Prostate gland (tissue), 2 donors: ENCODE measurements around the gene A2ML1. TPM values are rescaled to one million over a fixed set of nuclear protein-coding genes. Genes with fewer than 3 reads are reported as not detected.

Source experiments
- DNase-seq: peaks from one replicate; pipeline ENCODE4 v3.0.0-alpha.2; 2019; ENCODE audit warnings: low spot score
- H3K27ac ChIP-seq, 2 donors: fragments of 200-600 bp; sonication (generic); 2 replicates each; pipeline ENCODE4 v1.5.1; 2017 to 2019
- H3K27me3 ChIP-seq: fragments of 200-600 bp; sonication (generic); replicated peaks from 2 replicates; pipeline ENCODE4 v1.5.1; 2019; ENCODE audit not compliant: insufficient read depth
- H3K36me3 ChIP-seq, 2 donors: fragments of 200-600 bp; sonication (generic); 1 replicate in 1 of 2; 2 replicates in 1 of 2; pipeline versions ENCODE4 v1.5.1 to v1.8.1; 2017 to 2019
- H3K4me1 ChIP-seq: fragments of 200-600 bp; sonication (generic); replicated peaks from 2 replicates; pipeline ENCODE4 v1.5.1; 2019
- H3K4me3 ChIP-seq, 2 donors: fragments of 200-600 bp; sonication (generic); 2 replicates each; pipeline ENCODE4 v1.5.1; 2017 to 2019
- H3K9me3 ChIP-seq: fragments of 200-600 bp; sonication (generic); 2 replicates; pipeline ENCODE4 v1.5.1; 2017
- CTCF ChIP-seq, 4 experiments: fragments of 200-600 bp in 2 of 4; fragments of 450-650 bp in 2 of 4; sonication (generic) in 2 of 4; IDR thresholded peaks; 1 replicate in 3 of 4; 2 replicates in 1 of 4; pipeline ENCODE4 v1.5.1; 2016 to 2019; ENCODE audit warnings: antibody characterized with exemption in 4 of 4, mild to moderate bottlenecking in 2 of 4, moderate library complexity in 2 of 4
- POLR2A ChIP-seq: fragments of 450-650 bp; IDR thresholded peaks from one replicate; pipeline ENCODE4 v1.6.1; 2016; ENCODE audit warnings: antibody characterized with exemption, mild to moderate bottlenecking
- POLR2AphosphoS5 ChIP-seq: sonication (generic); formaldehyde crosslinking; IDR thresholded peaks from one replicate; pipeline ENCODE4 v1.6.1; 2017; ENCODE audit warnings: antibody characterized with exemption
- WGBS: methylation state at CpG from one replicate; pipeline ENCODE4 v1.1.5; 2018; 5-methylcytosine and 5-hydroxymethylcytosine counted together
- intact Hi-C: fragments of 100-400 bp; cut with DNase I; formaldehyde crosslinking; loops from one replicate; pipeline ENCODE4 v1.14.2; 2022
- total RNA-seq, 2 donors: library from RNA; depleted of rRNA; stranded (reverse); fragments of >200 nt; gene quantifications; one replicate each; pipeline ENCODE4 v1.1.0, GENCODE V29; 2016

A2ML1 gene
- total RNA-seq, 2 donors from 2014 or later: 1.6 to 43.7 TPM

DNA sequence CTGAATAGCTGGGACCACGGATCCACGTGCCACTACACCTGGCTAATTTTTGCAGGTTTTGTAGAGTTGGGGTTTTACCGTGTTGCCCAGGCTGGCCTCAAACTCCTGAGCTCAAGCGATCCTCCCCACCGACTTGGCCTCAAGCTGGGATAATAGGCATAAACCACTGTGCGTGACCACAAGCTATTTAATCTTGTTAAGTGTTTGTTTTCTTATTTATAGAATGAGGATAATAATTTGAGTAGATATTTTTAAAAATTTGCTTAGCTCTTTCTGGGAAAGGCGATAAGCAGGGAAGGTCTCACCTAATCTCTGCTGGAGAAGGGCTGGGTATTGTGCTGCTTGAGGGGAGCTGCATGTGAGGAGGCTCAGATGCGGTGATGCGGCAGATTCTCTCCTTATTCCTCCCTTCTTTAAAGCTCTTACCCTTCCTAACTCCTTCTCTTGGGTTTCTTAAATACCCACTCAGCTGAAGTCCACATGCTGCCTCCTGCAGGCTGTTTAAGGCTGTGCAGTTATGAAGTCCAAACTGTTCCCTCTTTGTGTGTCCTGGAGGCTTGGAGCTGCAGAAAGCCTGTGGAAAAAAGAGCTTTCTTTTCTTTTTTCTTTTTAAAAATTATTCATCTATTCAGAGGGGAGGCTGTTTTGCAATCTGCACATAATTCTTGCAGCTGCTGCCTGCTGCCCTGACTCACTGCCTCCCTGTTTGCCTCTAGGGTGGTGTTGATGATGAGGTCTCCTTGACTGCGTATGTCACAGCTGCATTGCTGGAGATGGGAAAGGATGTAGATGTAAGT, 37.9 kb downstream of the A2ML1 start:
- H3K4me3 ChIP-seq: no peak overlapping the region
- H3K36me3 ChIP-seq: no peaks in the 10 kb centered on the region
- H3K4me1 ChIP-seq: no peaks in the 10 kb centered on the region
- no peak for TF ChIP-seq POLR2A
- peak in 3 of 4 experiments; percentile 65 to 70 (median 68) for TF ChIP-seq CTCF (IDR thresholded peaks at IDR 0.05)
- peak; percentile 21 for TF ChIP-seq POLR2AphosphoS5
- H3K9me3 ChIP-seq: no peaks in the 10 kb centered on the region
- intact Hi-C loops: no loop called here
- no peaks in the 10 kb centered on the region for H3K27me3 ChIP-seq
- DNase-seq: peak; percentile 44
- WGBS: 80% methylated on average over 10 of the region's 10 CpGs
- no peak overlapping the region for H3K27ac ChIP-seq

GRCh38 chr12:8866429-8866828, 44.0 kb downstream of the A2ML1 start:
- no peak overlapping the region for H3K27ac ChIP-seq
- no peak overlapping the region for H3K4me3 ChIP-seq
- no peaks in the 10 kb centered on the region for H3K4me1 ChIP-seq
- 48% methylated on average over 2 of the region's 2 CpGs for WGBS
- no peak for DNase-seq
- no peaks in the 10 kb centered on the region for H3K36me3 ChIP-seq
- intact Hi-C loops: no loop called here
- TF ChIP-seq POLR2AphosphoS5 (no peak), CTCF (IDR thresholded peaks at IDR 0.05) (no peak), POLR2A (no peak)
- H3K27me3 ChIP-seq: no peaks in the 10 kb centered on the region
- H3K9me3 ChIP-seq: no peaks in the 10 kb centered on the region

DNA sequence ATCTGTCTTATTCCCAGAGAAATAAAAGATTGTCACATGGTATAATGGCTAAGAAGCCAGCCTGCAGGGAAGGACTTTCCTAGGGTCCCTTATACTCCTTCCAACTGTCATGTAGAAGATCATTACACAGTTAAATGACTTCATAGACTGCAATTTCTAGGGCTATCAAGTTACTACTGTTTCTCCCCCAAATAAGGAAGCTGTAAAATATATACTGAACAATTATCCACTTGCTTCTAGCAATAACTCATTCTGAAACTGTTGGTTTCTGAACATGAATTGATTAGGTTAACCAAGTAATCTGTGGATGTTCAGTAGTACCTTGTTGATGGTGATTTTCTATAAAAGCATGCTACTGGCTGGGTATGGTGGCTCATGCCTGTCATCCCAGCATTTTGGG, 44.6 kb downstream of the A2ML1 start:
- Histone ChIP-seq H3K27me3 (no peaks in the 10 kb centered on the region), H3K27ac (no peak overlapping the region), H3K36me3 (no peaks in the 10 kb centered on the region), H3K4me3 (no peak overlapping the region), H3K9me3 (no peaks in the 10 kb centered on the region), H3K4me1 (no peaks in the 10 kb centered on the region)
- TF ChIP-seq POLR2A (no peak), CTCF (IDR thresholded peaks at IDR 0.05) (no peak), POLR2AphosphoS5 (no peak)
- intact Hi-C loops: no loop called here
- no peak for DNase-seq

DNA sequence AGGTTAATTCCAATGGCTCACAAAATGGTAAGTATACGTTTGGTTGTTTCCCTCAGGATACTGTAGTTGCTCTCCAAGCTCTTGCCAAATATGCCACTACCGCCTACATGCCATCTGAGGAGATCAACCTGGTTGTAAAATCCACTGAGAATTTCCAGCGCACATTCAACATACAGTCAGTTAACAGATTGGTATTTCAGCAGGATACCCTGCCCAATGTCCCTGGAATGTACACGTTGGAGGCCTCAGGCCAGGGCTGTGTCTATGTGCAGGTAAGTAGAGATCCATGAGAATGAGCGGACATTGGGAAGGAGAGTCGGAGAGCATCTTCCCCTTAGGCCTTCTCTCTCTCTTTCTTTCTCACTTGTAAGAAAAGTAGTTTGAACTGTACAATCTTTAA, 45.4 kb downstream of the A2ML1 start:
- H3K36me3 ChIP-seq: no peaks in the 10 kb centered on the region
- no peak for DNase-seq
- no peaks in the 10 kb centered on the region for H3K9me3 ChIP-seq
- TF ChIP-seq POLR2A (no peak), POLR2AphosphoS5 (no peak), CTCF (IDR thresholded peaks at IDR 0.05) (no peak)
- intact Hi-C loops: no loop called here
- H3K4me3 ChIP-seq: no peak overlapping the region
- no peaks in the 10 kb centered on the region for H3K27me3 ChIP-seq
- H3K27ac ChIP-seq: no peak overlapping the region
- 86% methylated on average over 6 of the region's 6 CpGs for WGBS
- no peaks in the 10 kb centered on the region for H3K4me1 ChIP-seq

- intact Hi-C loops: no loop called here
- WGBS: 87% methylated on average over 1 of the region's 1 CpG
- Histone ChIP-seq H3K4me3 (no peak overlapping the region), H3K9me3 (no peaks in the 10 kb centered on the region), H3K4me1 (no peaks in the 10 kb centered on the region), H3K27me3 (no peaks in the 10 kb centered on the region), H3K36me3 (no peaks in the 10 kb centered on the region), H3K27ac (no peak overlapping the region)
- no peak for DNase-seq
- no peak for TF ChIP-seq POLR2AphosphoS5
- no peak for TF ChIP-seq CTCF (IDR thresholded peaks at IDR 0.05)
- TF ChIP-seq POLR2A: no peak
Observed at GRCh38 chr12:8870586-8870985, 48.2 kb downstream of the A2ML1 start.
